H9 (cell line): Measurements from ENCODE around the gene COPE. TPM values are rescaled to one million over a fixed set of nuclear protein-coding genes. Genes with fewer than 3 reads are reported as not detected.

Source experiments
- DNase-seq: peaks from one replicate; pipeline ENCODE4 v3.0.0-alpha.2; 2017
- H2AFZ ChIP-seq: one replicate; pipeline ENCODE4 v1.6.1; 2013; ENCODE audit warnings: mild to moderate bottlenecking, low read length, control low read depth, moderate library complexity
- H2AK5ac ChIP-seq: 2 replicates; pipeline ENCODE4 v1.6.1; 2013; ENCODE audit warnings: low read length, control low read depth, mixed read lengths; ENCODE audit not compliant: insufficient read length
- H2BK120ac ChIP-seq: one replicate; pipeline ENCODE4 v1.6.1; 2013; ENCODE audit warnings: low read depth, mild to moderate bottlenecking, low read length, control low read depth, inconsistent platforms; ENCODE audit not compliant: poor library complexity, severe bottlenecking
- H2BK12ac ChIP-seq: 2 replicates; pipeline ENCODE4 v1.6.1; 2013; ENCODE audit warnings: low read length, control low read depth, mixed read lengths, low read depth; ENCODE audit not compliant: insufficient read length
- H2BK15ac ChIP-seq: 2 replicates; pipeline ENCODE4 v1.6.1; 2013; ENCODE audit warnings: low read depth, low read length, control low read depth
- H2BK20ac ChIP-seq: one replicate; pipeline ENCODE4 v1.6.1; 2013; ENCODE audit warnings: low read depth, mild to moderate bottlenecking, low read length, control low read depth, inconsistent platforms; ENCODE audit not compliant: poor library complexity, severe bottlenecking
- H2BK5ac ChIP-seq: 2 replicates; pipeline ENCODE4 v1.6.1; 2013; ENCODE audit warnings: low read length, control low read depth, mixed read lengths; ENCODE audit not compliant: insufficient read length
- H3K14ac ChIP-seq: 2 replicates; pipeline ENCODE4 v1.6.1; 2013; ENCODE audit warnings: low read length, control low read depth; ENCODE audit not compliant: insufficient read depth
- H3K18ac ChIP-seq: 2 replicates; pipeline ENCODE4 v1.6.1; 2013; ENCODE audit warnings: low read depth, mild to moderate bottlenecking, mixed read lengths, low read length, control low read depth; ENCODE audit not compliant: insufficient read length
- H3K23ac ChIP-seq: 2 replicates; pipeline ENCODE4 v1.6.1; 2013; ENCODE audit warnings: low read length, control low read depth, mixed read lengths, low read depth; ENCODE audit not compliant: insufficient read length
- H3K23me2 ChIP-seq: 2 replicates; pipeline ENCODE4 v1.6.1; 2013; ENCODE audit warnings: low read depth, mild to moderate bottlenecking, mixed read lengths, low read length, control low read depth; ENCODE audit not compliant: insufficient read length, poor library complexity, severe bottlenecking
- H3K27ac ChIP-seq: 2 replicates; pipeline ENCODE4 v1.5.1; 2013; ENCODE audit warnings: low read length, control low read depth, mixed read lengths, low read depth; ENCODE audit not compliant: insufficient read length
- H3K27me3 ChIP-seq: 2 replicates; pipeline ENCODE4 v1.6.1; 2013; ENCODE audit warnings: low read length, control low read depth, inconsistent platforms; ENCODE audit not compliant: insufficient read depth
- H3K4ac ChIP-seq: 2 replicates; pipeline ENCODE4 v1.6.1; 2013; ENCODE audit warnings: low read depth, mild to moderate bottlenecking, control low read depth, inconsistent platforms, low read length, moderate library complexity
- H3K4me1 ChIP-seq: 2 replicates; pipeline ENCODE4 v1.6.1; 2013; ENCODE audit warnings: low read length, control low read depth, inconsistent platforms; ENCODE audit not compliant: insufficient read depth
- H3K4me2 ChIP-seq: 2 replicates; pipeline ENCODE4 v1.6.1; 2013; ENCODE audit warnings: low read length, control low read depth, mixed read lengths; ENCODE audit not compliant: insufficient read length, insufficient read depth
- H3K56ac ChIP-seq: 2 replicates; pipeline ENCODE4 v1.6.1; 2013; ENCODE audit warnings: low read depth, mild to moderate bottlenecking, mixed read lengths, low read length, control low read depth; ENCODE audit not compliant: insufficient read length
- H3K79me1 ChIP-seq: 2 replicates; pipeline ENCODE4 v1.6.1; 2013; ENCODE audit warnings: low read depth, mild to moderate bottlenecking, moderate library complexity, low read length, control low read depth, inconsistent platforms; ENCODE audit not compliant: insufficient read depth, poor library complexity, severe bottlenecking
- H3K79me2 ChIP-seq: 2 replicates; pipeline ENCODE4 v1.6.1; 2013; ENCODE audit warnings: low read length, control low read depth, inconsistent platforms; ENCODE audit not compliant: insufficient read depth
- H3K9ac ChIP-seq: 2 replicates; pipeline ENCODE4 v1.6.1; 2013; ENCODE audit warnings: low read length, control low read depth, mixed read lengths; ENCODE audit not compliant: insufficient read length; ENCODE audit errors: extremely low read depth
- H3K9me3 ChIP-seq: one replicate; pipeline ENCODE4 v1.6.1; 2013; ENCODE audit warnings: low read depth, low read length, inconsistent platforms; ENCODE audit not compliant: control insufficient read depth
- H3T11ph ChIP-seq: one replicate; pipeline ENCODE4 v1.6.1; 2013; ENCODE audit warnings: mild to moderate bottlenecking, low read length, control low read depth, inconsistent platforms
- H4K20me1 ChIP-seq: one replicate; pipeline ENCODE4 v1.6.1; 2013; ENCODE audit not compliant: control insufficient read depth, insufficient read length, insufficient read depth
- H4K5ac ChIP-seq: 2 replicates; pipeline ENCODE4 v1.6.1; 2013; ENCODE audit warnings: low read depth, mild to moderate bottlenecking, mixed read lengths, low read length, control low read depth; ENCODE audit not compliant: insufficient read length
- H4K8ac ChIP-seq: replicated peaks from 2 replicates; pipeline ENCODE4 v1.6.1; 2013; ENCODE audit warnings: low read length, control low read depth, mixed read lengths, low read depth; ENCODE audit not compliant: insufficient read length
- H4K91ac ChIP-seq: 2 replicates; pipeline ENCODE4 v1.6.1; 2013; ENCODE audit warnings: low read depth, mild to moderate bottlenecking, moderate library complexity, mixed read lengths, low read length, control low read depth; ENCODE audit not compliant: insufficient read length
- H3K27ac Mint-ChIP-seq, 3 experiments: 2 replicates in 2 of 3; 3 replicates in 1 of 3; pipeline ENCODE4 v1.8.0; 2020 to 2021; ENCODE audit warnings: mixed read lengths in 3 of 3, mild to moderate bottlenecking in 1 of 3, moderate library complexity in 1 of 3
- H3K27me3 Mint-ChIP-seq: 2 replicates; pipeline ENCODE4 v1.8.0; 2021; ENCODE audit warnings: low read depth, mild to moderate bottlenecking, moderate library complexity, mixed read lengths
- H3K36me3 Mint-ChIP-seq, 3 experiments: 2 replicates in 2 of 3; 3 replicates in 1 of 3; pipeline ENCODE4 v1.8.0; 2020 to 2021; ENCODE audit warnings: low read depth in 3 of 3, mixed read lengths in 3 of 3; ENCODE audit not compliant: insufficient read depth in 1 of 3
- H3K4me1 Mint-ChIP-seq, 2 experiments: 2 replicates each; pipeline ENCODE4 v1.8.0; 2020; ENCODE audit warnings: mixed read lengths in 2 of 2
- H3K4me3 Mint-ChIP-seq, 2 experiments: 2 replicates in 1 of 2; 3 replicates in 1 of 2; pipeline ENCODE4 v1.8.0; 2020 to 2021; ENCODE audit warnings: mild to moderate bottlenecking in 2 of 2, mixed read lengths in 2 of 2, moderate library complexity in 1 of 2
- H3K9me3 Mint-ChIP-seq, 2 experiments: 2 replicates in 1 of 2; 3 replicates in 1 of 2; pipeline ENCODE4 v1.8.0; 2020; ENCODE audit warnings: mild to moderate bottlenecking in 2 of 2, mixed read lengths in 2 of 2, moderate library complexity in 1 of 2
- WGBS: extraction: QIAGEN DNeasy Blood & Tissue Kit; methylation state at CpG from one replicate; pipeline ENCODE4 v1.1.7; 2013; ENCODE audit warnings: missing lambda C conversion rate, low lambda C conversion rate, mixed read lengths; ENCODE audit not compliant: insufficient read length; ENCODE audit errors: extremely low coverage; 5-methylcytosine and 5-hydroxymethylcytosine counted together
- total RNA-seq: library from RNA; stranded (reverse); gene quantifications from 2 replicates; pipeline ENCODE4 v1.2.1, GENCODE V29; 2021
- TF ChIP-seq, protein P1 (sequence below): fragments of 200-600 bp; sonication (generic); conservative IDR thresholded peaks from 3 replicates; pipeline ENCODE4 v1.8.0; 2021; ENCODE audit warnings: antibody characterized with exemption, mild to moderate bottlenecking

Gene COPE
- total RNA-seq, 1 experiment from 2014 or later = 198 TPM

DNA sequence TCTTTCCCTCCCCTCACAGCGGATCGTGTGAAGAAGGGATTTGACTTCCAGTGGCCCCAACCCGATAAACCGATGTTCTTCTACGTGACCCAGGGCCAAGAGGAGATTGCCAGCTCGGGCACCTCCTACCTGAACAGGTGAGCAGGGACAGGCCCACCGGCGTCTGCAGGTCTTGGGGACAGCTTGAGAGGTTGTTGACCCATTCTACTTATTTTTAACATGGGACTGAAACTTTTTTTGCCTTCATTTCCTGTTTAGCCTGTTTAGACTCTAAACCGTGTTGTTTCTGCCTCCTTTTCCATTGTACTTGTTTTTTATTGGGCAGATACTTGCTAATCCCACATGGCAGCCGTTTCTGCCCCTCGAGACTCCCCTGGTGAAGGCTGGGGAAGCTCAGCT lies 58.9 kb downstream of the COPE start:
- Histone ChIP-seq H2BK120ac (no peak overlapping the region), H3K23me2 (no peaks in the 10 kb centered on the region), H2BK15ac (no peak overlapping the region), H3K79me1 (no peaks in the 10 kb centered on the region), H2BK5ac (no peak overlapping the region), H3K56ac (no peak overlapping the region), H3K23ac (no peak overlapping the region), H3K79me2 (no peaks in the 10 kb centered on the region), H3K14ac (no peak overlapping the region), H3K27me3 (no peaks in the 10 kb centered on the region), H2BK20ac (no peak overlapping the region), H2AFZ (no peak overlapping the region), H4K20me1 (no peaks in the 10 kb centered on the region), H3K4ac (no peak overlapping the region), H4K5ac (no peak overlapping the region), H4K8ac (no peak overlapping the region), H3K4me2 (no peak overlapping the region), H2AK5ac (no peak overlapping the region), H4K91ac (no peak overlapping the region), H3K27ac (no peak overlapping the region), H3K9me3 (no peaks in the 10 kb centered on the region), H3K4me1 (no peaks in the 10 kb centered on the region), H3T11ph (no peak overlapping the region), H2BK12ac (no peak overlapping the region), H3K9ac (no peak overlapping the region), H3K18ac (no peak overlapping the region)
- TF ChIP-seq, protein P1, sequence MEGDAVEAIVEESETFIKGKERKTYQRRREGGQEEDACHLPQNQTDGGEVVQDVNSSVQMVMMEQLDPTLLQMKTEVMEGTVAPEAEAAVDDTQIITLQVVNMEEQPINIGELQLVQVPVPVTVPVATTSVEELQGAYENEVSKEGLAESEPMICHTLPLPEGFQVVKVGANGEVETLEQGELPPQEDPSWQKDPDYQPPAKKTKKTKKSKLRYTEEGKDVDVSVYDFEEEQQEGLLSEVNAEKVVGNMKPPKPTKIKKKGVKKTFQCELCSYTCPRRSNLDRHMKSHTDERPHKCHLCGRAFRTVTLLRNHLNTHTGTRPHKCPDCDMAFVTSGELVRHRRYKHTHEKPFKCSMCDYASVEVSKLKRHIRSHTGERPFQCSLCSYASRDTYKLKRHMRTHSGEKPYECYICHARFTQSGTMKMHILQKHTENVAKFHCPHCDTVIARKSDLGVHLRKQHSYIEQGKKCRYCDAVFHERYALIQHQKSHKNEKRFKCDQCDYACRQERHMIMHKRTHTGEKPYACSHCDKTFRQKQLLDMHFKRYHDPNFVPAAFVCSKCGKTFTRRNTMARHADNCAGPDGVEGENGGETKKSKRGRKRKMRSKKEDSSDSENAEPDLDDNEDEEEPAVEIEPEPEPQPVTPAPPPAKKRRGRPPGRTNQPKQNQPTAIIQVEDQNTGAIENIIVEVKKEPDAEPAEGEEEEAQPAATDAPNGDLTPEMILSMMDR = no peak
- DNase-seq = no peak
- Mint-ChIP-seq H3K4me3 (no peak overlapping the region), H3K4me1 (no peaks in the 10 kb centered on the region), H3K27ac (no peak overlapping the region), H3K36me3 (peaks cover 39 to 87% (median 85%) of the 10 kb centered on the region in 3 experiments), H3K27me3 (no peaks in the 10 kb centered on the region), H3K9me3 (no peaks in the 10 kb centered on the region)
- no CpG with 5 or more reads among the region's 11 CpGs for WGBS
